ENCODE measurements around the gene GGCX.
"Not testable (repeated sequence)": the region's sequence is repeated elsewhere in the genome, so short reads cannot be mapped to it uniquely, and the experiment has no call there.

The GGCX gene

DNA sequence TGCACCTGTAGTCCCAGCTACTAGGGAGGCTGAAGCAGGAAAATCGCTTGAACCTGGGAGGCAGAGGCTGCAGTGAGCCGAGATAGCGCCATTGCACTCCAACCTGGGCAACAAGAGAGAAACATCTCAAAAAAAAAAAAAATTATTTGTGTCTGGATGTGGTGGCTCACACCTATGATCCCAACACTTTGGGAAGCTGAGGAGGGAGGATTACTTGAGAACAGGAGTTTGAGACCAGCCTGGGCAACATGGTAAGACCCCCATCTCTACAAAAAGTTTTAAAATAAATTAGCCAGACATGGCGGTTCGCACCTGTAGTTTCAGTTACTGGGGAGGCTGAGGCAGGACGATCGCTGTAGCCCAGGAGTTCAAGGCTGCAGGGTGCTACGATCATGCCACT is 14.4 kb upstream of the GGCX start:
- DNase-seq (ENCODE audit: low spot score) = no peak

DNA sequence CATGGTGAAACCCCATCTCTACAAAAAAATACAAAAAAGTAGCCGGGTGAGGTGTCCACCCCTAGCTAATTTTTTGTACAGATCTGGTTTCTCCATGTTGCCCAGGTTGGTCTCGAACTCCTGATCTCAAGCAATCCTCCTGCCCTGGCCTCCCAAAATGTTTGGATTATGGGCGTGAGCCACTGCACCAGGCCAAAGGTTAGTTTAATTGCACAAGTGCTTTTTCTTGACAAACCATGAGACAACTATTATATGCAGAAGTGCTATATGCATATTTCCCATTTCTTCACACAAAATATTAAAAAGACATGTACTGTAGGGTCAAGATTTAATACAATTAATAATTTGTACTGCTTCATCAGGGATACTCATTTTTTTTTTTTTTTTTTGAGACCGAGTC is 5.0 kb upstream of the GGCX start:
- DNase-seq (ENCODE audit: low spot score) = no peak

DNA sequence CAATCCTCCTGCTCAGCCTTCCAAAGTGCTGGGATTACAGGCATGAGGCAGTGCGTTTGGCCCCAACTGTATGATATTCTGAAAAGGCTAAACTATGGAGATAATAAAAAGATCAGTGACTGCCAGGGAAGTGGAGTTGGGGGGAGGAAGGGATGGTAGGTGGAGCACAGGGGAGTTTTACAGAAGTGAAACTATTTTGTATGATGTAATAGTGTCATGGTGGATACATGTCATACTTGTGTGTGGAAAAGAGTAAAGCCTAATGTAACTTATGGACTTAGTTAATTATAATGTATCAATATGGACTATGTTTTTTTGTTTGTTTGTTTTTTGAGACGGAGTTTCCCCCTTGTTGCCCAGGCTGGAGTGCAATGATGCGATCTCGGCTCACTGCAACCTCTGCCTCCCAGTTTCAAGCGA is 2.9 kb upstream of the GGCX start:
- DNase-seq (ENCODE audit: low spot score) = no peak

DNA sequence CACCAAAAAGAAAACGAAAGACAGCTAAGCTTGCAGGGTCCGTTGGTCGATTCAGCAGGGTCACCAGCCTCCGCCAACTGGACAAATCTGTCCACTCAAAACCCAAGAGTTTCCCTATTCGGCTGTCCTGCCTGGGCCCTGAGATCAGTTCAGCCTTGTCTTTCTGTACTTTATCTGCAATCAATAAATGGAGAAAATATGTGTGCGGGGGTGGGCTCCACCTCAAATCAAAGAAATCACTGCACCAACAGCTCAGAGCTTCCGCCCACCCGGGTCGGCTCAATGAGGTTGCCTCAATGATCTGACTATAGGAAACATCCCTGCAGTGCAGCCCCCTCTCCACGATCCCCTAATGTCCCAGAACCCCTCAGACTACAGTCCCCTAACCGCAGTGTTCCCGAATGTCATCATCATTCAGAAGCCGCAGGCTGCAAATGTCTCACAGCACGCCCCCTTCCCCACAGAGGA is 447 bp downstream of the GGCX start:
- DNase-seq (ENCODE audit: low spot score) = peak; percentile 25

DNA sequence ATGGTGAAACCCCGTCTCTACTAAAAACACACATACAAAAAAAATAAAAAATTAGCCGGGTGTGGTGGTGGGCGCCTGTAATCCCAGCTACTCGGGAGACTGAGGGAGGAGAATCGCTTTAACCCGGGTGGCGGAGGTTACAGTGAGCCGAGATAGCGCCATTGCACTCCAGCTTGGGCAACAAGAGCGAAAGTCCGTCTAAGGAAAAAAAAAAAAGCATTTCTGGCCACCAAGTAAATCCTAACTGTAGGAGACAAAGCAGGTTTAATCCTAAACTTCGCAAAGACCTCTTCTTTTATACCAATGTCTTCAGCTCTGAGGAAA is 928 bp downstream of the GGCX start:
- not testable (repeated sequence) for DNase-seq (ENCODE audit: low spot score)

DNA sequence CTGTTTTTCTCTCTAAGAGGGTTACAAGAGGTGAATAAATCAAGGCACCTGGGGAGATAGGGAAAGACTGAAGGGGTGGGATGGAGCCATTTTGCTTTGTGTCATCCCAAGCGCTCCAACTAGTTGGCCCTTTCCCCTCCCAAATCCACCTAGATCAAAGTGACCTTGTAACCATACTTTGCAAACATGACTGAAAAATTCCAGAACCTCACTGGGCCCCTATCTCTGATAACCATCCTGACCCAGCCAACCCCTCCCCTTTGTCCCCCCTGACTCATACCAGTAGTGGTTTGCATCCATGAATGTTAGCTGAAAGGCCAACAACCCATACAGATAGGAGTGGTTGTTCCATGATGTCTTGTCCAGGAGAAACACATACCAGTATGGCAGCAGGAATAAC is 3.1 kb downstream of the GGCX start:
- no peak for DNase-seq (ENCODE audit: low spot score)

DNA sequence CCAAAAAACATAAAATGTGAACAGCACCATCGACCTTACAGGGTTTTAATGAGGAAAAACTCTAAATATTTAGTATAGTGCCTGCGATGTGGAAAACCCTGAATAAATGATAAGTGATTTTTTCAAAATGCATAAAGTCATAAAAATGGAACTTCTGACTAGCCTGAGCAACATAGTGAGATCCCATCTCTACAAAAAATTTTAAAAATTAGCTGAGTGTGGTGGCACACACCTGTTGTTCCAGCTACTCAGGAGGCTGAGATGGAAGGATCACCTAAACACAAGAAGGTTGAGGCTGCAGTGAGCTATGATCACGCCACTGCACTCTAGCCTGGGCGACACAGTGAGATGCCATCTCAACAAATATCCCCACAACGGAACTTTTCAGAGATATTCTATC is 4.2 kb downstream of the GGCX start:
- no peak for DNase-seq (ENCODE audit: low spot score)

DNA sequence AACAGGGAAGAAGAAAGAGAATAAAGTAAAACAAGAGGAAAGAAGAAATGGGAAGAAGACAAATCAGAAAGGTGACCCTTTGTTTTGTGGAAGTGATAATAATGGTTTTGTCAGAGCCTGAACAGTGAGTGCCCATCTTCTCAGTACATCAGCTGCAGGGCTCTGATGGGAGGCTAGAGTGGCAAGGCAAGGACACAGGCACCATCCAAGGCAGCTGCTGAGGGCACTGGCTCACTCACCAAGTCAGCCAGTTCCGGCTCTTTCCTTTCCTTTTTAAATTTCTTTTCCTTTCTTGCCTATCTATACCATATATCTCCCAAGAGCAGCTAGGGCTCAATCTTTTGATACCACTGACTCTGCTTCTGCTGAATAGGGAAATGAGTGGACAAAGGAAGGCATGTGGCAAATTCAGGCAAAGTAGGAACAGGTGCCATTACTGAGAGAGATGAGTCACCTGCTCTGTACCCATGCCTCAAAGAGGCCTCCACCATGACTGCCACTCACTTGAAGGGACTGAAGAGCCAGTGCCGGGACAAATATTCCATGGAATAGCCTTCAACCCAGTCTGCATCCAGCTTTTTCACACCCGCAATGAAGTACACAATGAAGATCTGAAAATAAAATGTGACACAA is 6.2 kb downstream of the GGCX start:
- DNase-seq (ENCODE audit: low spot score) = no peak

DNA sequence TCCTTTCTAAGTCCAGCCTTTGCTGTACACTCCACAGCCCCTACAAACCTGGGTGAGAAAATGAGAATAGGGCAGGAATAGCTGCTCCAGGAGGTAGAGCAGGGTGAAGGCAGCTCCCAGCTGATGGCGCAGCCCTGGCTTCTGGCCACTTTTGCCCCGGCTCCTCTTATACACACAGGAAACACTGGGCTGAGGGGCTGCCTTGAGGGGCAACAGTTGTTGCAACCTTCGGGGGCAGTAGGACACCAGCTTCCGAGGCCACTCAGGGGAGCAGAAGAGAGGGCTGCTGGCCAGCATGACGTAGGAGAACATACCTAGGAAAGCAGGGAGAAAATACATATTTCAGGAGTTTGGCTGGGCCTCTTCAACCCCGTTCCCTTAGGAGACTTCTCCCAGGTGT is 8.1 kb downstream of the GGCX start:
- DNase-seq (ENCODE audit: low spot score) = no peak

DNA sequence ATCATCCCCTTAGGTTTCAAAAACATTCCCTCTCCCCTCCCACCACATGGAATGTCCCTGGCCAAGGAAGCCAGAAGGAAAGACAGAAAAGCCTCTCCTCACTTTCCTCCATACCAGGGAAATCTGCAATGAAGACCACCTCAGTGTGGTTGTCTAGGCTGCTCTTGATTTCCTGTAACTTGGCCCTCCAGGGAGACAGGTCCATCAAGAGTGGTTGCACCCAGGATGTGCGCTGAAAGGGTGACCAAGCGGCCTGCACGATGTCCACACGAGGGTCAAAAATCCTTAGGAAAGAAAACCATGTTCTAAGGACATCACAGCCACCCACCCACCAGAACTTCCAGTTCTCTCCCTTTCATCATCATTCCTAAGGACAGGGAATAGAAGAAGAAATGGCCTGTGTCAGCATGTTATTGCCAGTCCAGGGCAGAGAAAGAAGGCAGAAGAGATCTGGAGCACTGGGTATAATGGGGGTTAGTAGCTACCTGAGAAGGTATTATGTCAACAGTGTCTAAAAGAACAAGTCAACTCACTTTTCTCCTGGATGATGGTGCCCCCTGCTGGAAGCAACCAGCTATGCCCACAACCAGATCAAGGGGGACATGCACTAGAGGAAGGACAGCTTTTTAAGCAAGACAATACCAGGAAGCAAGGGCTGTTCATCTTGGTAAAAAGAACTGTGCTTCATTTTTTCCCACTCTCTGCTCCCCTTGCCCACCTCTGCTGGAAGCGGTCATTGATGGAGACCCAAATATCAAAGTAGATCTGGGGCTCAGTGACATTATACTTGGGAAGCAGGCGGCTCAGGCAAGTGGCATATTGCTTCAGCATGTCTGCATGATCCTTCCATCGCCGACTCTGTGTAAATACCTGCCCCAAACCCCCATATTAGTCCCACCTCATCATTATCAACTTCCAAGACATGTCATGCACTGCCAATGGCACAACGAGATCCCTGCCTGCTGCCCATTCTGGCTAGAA is 9.3 kb downstream of the GGCX start:
- peak; percentile 80 for DNase-seq (ENCODE audit: low spot score)

DNA sequence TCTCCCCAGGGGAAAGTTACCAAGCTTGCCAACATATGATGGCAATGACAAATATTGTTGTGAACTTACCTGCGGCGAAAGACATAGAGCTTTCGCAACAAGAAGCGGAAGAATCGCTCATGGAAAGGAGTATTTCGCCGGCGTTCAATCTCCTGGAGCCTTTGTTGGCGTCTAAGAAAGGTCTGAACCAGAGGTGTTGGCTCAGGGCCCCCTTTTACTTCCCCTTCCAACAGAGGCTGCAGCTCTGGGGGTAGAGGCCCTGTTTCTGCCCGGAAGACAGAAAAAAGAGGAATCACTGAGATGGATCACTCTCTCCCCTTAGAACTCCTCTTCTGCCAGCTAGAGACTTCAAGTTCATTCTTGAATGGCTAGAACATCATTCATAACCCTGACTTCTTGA is 10.8 kb downstream of the GGCX start:
- DNase-seq (ENCODE audit: low spot score) = no peak

DNA sequence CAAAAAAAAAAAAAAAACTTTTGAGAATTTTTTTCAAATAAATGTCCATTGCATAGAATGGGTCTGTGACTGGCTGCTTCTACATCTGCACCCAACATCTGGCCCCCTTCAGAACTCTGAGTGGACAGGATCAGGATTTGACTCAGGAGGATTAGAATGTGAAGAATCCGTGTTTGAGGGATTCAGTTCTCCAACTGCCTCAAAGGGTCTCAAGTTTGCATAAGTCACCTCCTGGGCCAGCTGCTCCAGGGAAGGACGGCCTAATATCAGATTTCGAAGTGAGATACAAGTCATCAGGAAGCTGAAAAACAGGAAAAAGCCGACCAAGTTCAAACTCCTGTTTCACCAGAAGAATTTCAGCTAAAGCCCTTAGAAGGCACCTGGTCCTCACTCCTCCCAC is 11.5 kb downstream of the GGCX start:
- DNase-seq (ENCODE audit: low spot score) = no peak

DNA sequence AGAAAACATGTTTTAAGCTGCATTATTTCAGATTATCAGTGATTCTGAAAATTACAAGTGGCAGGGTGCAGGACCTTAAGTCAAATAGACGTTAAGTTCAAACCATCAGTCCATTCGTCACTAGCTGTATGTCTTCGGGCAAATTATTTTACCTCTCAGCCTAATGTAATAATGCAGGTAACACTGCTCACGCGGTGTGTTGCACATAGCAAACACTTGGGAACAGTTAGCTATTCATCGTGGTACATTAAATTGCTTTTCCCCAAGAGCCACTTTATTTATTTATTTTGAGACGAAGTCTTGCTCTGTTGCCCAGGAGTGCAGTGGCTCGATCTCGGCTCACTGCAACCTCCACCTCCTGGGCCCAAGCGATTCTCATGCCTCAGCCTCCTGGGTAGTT is 12.2 kb downstream of the GGCX start:
- DNase-seq (ENCODE audit: low spot score) = no peak

DNA sequence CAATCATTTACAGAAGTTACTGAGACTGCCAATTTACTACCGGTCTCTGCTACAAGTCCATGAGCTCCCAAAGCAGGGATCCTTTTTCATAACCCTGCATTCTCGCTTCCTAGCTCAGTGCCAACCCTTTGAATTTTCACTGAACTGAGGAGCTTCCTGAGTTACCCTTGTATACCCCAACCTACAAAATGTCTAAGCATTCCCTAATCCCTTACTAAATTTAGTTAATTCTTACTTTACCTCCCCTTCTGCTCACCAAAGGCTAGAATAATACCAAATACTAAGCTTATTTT is 12.7 kb downstream of the GGCX start:
- no peak for DNase-seq (ENCODE audit: low spot score)

DNA sequence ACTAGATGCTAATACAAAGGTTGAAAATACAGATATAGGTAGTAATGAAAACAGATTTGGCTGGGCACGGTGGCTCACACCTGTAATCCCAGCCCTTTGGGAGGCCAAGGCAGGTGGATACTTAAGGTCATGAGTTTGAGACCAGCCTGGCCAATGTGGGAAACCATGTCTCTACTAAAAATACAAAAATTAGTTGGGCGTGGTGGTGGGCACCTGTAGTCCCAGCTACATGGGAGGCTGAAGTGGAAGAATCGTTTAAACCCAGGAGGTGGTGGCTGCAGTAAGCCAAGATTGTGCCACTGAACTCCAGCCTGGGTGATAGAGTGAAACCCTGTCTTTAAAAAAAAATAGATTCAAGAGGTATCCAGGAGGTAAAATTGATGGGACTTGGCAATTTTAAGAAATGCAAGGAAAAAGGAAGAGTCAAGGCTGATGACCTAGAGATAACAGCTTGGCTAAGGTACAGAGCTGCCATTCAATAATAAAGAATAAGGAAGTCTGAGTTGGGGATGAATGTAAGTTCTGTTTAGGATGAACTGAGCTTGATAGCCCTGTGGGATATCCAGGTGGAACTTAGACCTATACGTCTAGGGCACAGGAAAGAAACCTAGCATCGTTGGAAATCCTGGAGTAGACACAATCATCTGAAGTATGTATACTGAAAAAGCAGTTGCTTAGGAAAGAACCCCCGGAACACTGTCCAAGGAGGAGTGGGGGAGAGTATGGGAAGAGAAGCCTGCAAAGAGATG is 13.3 kb downstream of the GGCX start:
- DNase-seq (ENCODE audit: low spot score) = no peak

DNA sequence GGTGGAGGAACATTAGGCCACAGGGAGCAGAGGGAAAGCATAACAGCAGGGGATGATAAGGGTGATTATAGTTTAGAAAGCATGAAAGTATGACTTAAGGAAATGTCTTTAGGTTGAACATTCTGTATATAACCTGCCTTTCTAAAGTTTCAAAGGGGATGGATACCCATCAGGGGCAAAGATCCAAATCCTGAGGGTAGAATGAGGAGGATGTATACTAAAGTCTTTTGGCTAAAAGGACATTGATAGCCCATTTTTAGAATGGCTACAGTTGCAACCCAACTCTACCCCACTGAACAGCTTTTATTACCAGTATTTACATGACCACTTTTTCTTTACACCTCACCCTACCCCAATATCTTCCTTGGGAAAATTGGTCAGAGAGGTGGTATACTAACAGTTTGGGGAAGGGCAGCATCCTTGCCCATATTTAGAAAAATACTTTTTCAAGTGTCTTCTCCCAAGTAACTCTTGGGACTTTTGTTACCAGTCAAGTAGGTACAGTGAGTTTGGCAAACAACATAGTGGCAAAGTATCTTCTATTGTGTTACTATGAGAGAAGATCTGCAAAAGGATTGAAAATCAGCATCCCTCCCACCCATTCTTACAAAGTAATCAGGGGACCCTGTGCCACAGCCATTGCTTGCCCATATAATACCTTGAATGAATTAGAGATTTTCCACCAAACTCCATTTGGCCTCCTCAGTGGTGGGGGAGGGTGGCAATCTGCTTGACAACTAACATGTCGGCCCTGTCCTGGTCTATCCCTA is 14.0 kb downstream of the GGCX start:
- DNase-seq (ENCODE audit: low spot score) = no peak

DNA sequence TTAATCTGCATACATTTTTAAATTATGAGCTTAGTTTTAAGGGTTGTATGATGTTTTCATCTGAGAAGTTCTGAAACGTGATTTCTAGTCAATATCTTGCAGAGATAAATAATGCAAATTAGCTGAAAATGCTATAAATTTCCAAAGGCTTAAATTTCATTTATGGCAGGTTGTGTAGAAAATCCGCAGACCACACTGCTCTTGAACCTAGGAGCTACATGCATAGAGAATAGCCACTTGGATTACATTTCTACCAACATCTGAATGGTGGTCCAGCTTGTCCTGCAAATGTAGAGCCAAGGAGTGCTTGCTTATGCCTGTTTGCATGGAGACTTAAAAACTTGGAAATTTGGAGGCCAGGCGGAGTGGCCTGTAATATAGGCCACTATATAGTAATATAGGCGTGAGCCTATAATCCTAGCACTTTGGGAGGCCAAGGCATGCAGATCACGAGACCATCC is 15.5 kb downstream of the GGCX start:
- DNase-seq (ENCODE audit: low spot score) = no peak

DNA sequence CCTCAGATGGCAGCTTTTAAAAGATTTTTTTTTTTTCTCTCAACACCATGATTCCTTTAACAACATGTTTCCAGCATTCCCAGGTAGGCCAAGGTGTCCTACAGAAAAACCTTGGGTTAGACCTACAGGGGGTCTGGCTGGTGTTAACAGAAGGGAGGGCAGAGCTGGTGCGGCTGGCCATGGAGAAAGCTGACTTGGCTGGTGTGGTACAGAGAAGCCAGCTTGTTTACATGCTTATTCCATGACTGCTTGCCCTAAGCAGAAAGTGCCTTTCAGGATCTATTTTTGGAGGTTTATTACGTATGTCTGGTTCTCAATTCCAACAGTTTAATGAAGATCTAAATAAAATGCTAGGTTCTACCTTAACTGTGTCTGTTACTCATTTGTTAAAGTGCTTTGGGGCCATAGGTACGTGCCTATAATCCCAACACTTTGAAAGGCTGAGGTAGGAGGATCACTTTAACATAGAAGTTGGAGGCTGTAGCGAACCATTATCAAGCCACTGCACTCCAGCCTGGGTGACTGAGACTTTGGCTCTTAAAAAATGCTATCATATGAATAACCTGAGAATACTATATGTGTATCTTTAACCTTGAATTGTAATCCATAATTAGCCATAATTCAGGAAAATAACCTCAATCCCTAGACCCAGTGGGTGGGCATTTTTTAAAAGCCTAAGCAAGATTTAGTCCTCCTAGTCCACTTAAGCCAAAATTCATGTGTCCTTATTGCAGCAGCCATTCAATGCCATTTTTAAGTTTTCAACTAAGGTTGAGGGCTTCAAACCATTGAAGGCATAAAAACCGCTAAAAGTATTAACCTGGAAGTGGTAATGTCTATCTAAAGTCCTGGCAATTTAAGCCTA is 16.1 kb downstream of the GGCX start:
- DNase-seq (ENCODE audit: low spot score) = not testable (repeated sequence)

DNA sequence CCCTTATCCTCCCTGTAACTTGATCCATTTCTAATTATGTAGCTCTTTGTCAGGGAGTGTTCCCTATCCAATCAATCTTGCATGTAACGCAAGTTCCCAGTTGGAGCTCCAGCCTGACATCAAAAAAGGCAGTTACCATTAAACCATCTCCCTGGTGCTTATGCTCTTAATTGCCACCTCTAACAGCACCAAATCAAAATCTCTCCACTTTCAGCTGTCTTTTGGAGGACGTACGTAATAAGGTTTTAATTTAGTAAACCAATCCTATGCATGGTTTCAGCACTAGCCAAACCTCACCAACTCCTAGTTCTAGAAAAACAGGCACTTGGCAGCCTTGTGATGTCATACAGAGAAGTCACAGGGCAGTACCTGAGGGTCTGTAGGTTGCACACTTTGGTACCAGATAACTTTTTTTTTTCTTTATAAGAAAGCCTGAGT is 17.0 kb downstream of the GGCX start:
- DNase-seq (ENCODE audit: low spot score) = not testable (repeated sequence)

DNA sequence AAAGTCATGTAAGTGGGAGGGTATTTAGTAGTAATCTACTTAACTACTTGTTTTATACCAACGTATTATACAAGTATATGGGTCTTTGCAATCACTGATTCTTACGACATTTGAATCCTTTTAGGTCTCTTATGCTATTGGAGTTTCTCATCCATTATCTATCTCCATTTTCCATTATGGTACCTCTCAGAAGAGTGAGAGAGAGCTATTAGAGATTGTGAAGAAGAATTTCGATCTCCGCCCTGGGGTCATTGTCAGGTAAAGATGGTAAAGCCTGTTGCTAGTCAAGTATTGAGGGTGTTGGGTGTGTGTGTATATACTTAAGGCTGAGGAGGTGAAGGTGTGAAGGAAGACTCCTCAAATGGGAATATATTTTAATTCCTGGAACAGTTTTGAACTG is 18.5 kb downstream of the GGCX start:
- DNase-seq (ENCODE audit: low spot score) = no peak
